HFF-Myc (cell line): ENCODE measurements around the gene IGFLR1.
"Not testable (repeated sequence)": the region's sequence is repeated elsewhere in the genome, so short reads cannot be mapped to it uniquely, and the experiment has no call there.

Experiments
- DNase-seq: peaks from one replicate; pipeline ENCODE4 v3.0.0-alpha.2; 2011; ENCODE audit warnings: low read depth; ENCODE audit errors: extremely low read depth
- H3K4me3 ChIP-seq: replicated peaks from 2 replicates; pipeline ENCODE4 v1.5.1; 2011; ENCODE audit warnings: low read depth, mild to moderate bottlenecking, control low read depth, low read length
- TF ChIP-seq, protein P1 (sequence below): IDR thresholded peaks from 2 replicates; pipeline ENCODE4 v1.5.1; 2012; ENCODE audit warnings: mild to moderate bottlenecking, low read depth, low read length, control low read depth; ENCODE audit errors: missing control alignments

IGFLR1 gene

DNA sequence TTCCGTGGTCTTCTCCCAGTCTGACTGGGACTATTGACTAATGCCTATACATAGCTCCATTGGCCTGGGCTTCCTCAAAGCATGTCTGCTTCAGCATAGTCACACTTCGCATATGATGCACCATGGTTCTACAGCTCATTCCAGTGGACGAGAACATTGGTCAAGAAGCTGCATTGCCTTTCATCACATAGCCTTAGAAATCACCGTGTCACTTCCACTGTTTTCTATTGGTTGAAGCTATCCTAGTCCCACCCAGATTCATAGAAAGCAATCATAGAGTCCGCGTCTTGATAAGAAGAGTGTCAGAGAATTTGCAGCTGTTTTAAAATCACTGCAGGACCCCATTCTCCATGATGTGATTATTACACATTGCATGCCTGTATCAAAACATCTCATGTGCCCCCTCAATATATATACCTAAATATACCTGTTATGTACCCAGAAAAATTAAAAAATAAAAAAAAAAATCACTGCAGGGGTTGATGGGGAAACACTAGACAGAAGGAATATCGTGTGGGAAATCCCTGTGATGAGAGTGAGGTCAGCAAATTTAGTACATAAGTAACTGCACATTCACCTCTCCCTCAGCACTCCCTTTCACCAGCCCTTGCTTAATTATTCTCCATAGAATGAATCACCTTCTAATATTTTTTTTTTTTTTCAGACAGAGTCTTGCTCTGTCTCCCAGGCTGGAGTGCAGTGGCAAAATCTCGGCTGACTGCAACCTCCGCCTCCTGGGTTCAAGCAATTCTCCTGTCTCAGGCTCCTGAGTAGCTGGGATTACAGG, 31.0 kb upstream of the IGFLR1 start:
- DNase-seq: no peak
- H3K4me3 ChIP-seq: no peak overlapping the region
- TF ChIP-seq, protein P1, sequence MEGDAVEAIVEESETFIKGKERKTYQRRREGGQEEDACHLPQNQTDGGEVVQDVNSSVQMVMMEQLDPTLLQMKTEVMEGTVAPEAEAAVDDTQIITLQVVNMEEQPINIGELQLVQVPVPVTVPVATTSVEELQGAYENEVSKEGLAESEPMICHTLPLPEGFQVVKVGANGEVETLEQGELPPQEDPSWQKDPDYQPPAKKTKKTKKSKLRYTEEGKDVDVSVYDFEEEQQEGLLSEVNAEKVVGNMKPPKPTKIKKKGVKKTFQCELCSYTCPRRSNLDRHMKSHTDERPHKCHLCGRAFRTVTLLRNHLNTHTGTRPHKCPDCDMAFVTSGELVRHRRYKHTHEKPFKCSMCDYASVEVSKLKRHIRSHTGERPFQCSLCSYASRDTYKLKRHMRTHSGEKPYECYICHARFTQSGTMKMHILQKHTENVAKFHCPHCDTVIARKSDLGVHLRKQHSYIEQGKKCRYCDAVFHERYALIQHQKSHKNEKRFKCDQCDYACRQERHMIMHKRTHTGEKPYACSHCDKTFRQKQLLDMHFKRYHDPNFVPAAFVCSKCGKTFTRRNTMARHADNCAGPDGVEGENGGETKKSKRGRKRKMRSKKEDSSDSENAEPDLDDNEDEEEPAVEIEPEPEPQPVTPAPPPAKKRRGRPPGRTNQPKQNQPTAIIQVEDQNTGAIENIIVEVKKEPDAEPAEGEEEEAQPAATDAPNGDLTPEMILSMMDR: no peak

DNA sequence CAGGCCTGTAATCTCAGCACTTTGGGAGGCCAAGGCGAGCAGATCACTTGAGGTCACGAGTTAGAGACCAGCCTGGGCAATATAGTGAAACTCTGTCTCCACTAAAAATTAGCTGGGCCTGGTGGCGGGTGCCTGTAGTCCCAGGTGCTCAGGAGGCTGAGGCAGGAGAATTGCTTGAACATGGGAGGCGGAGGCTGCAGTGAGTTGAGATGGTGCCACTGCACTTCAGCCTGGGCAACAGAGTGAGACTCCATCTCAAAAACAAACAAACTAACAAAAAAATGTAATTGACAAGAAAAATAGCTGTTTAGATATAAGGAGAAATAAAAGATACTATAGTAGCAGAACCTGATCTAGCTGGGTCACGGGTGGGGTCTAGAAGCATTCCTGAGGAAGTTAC, 30.1 kb upstream of the IGFLR1 start:
- not testable (repeated sequence) for H3K4me3 ChIP-seq, DNase-seq

DNA sequence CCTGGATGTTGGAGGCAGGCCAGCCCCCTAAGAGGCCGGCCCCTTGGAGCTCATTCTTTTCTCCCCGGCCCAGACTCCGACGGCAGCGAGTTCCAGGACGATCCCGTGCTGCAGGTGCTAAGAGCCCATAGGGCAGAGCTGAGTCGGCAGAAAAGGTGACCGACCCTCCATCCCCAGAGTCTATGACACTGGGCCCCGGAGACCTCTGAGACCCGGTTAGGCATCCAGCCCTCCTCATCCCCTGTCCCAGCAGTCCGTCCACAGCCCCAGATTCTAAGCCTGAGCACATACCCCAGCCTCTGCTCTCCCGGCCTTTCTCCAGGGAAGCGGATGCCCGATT, 25.8 kb upstream of the IGFLR1 start:
- H3K4me3 ChIP-seq: no peak overlapping the region
- DNase-seq: no peak

DNA sequence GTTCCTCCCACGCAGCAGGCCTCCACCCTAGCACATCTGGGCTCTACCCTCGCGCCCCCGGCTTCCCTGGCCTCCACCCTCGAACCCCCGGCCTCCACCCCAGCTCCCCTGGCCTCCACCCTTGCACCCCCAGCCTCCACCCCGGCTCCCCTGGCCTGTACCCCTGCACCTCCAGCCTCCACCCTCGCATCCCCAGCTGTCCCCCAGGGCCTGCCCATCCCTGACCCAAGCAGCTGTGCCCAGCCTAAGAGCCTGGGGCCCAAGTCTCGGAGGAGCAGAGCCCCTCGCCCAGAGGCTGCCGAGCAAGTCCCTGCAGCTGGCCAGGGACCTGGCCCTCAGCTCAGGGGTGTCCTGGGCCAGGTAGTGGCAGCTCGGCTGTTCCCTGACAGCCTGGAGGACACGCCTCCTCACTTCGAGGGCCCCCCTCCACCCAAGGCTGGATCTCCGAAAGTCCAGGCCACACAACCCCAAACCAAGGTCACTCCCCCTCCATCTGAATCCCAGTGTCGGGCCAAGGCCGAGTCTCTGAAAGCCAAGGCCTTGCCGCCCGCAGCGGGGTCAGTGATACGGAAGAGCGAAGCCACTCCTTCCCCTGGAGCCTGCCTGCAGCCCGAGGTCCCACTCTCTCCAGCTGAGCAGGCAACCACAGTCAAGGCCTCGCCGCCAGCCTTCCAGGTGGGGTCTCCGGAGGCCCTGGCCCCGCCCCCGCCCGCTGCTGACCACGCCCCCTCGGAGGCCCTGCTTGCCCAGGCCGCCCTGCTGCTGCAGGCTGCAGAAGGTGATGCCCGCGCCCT, 25.2 kb upstream of the IGFLR1 start:
- no peak for DNase-seq
- no peak overlapping the region for H3K4me3 ChIP-seq
- TF ChIP-seq, protein P1: no peak

More for the DNA sequence above, 25.8 kb upstream of the IGFLR1 start:
- TF ChIP-seq, protein P1: no peak

DNA sequence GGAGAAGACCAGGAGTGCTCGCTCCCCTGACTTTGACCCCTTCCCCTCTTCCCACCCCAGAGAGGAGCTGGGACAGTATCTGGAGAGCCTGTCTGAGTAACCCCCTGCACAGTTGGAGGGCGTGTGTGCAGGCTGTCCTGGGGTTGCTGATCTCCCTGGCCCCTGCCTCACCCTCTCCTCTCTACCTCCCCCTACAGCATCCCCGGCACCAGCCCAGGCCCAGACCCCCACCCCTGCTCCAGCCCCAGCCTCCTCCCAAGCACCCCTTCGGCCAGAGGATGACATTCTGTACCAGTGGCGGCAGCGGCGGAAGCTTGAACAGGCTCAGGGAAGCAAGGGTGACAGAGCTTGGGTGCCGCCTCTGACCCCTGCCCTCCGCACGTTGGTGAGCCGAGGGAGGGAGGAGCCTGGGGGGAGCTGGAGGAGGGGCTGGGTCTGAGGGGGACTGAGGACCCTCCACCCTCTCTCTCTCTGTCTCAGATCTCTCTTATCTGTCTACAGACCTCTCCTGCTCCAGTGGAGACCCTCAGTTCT, 24.4 kb upstream of the IGFLR1 start:
- TF ChIP-seq, protein P1: no peak
- no peak overlapping the region for H3K4me3 ChIP-seq
- no peak for DNase-seq

DNA sequence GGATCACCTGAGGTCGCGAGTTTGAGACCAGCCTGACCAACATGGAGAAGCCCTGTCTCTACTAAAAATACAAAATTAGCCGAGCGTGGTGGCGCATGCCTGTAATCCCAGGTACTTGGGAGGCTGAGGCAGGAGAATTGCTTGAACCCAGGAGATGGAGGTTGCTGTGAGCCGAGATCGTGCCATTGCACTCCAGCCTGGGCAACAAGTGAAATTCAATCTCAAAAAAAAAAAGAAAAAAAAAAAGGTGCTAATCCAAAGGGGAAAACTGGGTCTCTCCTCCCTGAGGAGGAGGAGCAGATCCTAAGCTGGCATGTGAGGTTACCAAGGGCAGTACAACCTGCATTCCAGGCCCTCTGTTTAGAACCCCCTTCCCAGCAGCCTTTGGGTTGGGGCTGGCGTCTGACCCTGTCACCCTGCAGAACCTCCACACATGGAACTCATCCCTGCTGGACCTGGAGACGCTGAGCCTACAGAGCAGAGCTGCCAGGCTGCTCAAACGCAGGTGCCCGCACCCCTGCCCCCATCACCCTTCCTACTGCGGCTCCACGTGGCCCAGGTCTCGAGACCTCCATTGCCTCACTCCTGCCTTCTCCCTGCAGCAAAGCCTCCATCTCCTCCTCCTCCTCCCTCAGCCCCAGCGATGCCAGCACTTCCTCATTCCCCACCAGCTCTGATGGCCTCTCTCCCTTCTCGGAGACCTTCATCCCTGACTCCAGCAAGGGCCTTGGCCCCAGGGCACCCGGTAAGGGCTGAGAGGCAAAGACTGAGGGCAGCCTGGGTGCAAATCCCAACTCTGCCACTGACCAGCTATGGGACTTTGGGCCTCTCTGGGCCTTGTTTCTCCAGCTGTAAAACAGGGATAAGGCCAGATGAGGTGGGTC, 22.4 kb upstream of the IGFLR1 start:
- no peak overlapping the region for H3K4me3 ChIP-seq
- TF ChIP-seq, protein P1: no peak
- no peak for DNase-seq
